HG02943 (cell line): Measurements from ENCODE around the gene CHRM3.
"Not testable (repeated sequence)": the region's sequence is repeated elsewhere in the genome, so short reads cannot be mapped to it uniquely, and the experiment has no call there.

Source experiments
- ATAC-seq: cut with Tn5 transposase; IDR thresholded peaks from one replicate; pipeline ENCODE4 v1.9.1; 2021; ENCODE audit warnings: mild to moderate bottlenecking, low read depth, moderate library complexity; ENCODE audit not compliant: unreplicated experiment

CHRM3 gene

GRCh38 chr1:239386453-239387303 lies at the start of gene CHRM3:
TSS of gene CHRM3 (plus strand) at chr1:239386568. CDS start at chr1:239907452, 520,884 bp downstream.
- ATAC-seq, result no peak

- no peak for ATAC-seq
Measured at GRCh38 chr1:239337799-239338430, 48.5 kb upstream of the CHRM3 start.

GRCh38 chr1:239347776-239348175 lies 38.6 kb upstream of the CHRM3 start:
- no peak for ATAC-seq

GRCh38 chr1:239348635-239349353 lies 37.6 kb upstream of the CHRM3 start:
- no peak for ATAC-seq

- no peak for ATAC-seq
Measured at GRCh38 chr1:239349699-239350098, 36.7 kb upstream of the CHRM3 start.

- ATAC-seq, result no peak
Measured at GRCh38 chr1:239353536-239353935, 32.8 kb upstream of the CHRM3 start.

GRCh38 chr1:239354231-239354630 lies 32.1 kb upstream of the CHRM3 start:
- ATAC-seq, result no peak

- no peak for ATAC-seq
Measured at GRCh38 chr1:239357867-239358266, 28.5 kb upstream of the CHRM3 start.

- no peak for ATAC-seq
Measured at GRCh38 chr1:239361403-239361802, 25.0 kb upstream of the CHRM3 start.

GRCh38 chr1:239363930-239364329 lies 22.4 kb upstream of the CHRM3 start:
- no peak for ATAC-seq

- no peak for ATAC-seq
Measured at GRCh38 chr1:239367196-239367810, 19.1 kb upstream of the CHRM3 start.

GRCh38 chr1:239368436-239369109 lies 17.8 kb upstream of the CHRM3 start:
- ATAC-seq, result no peak

- ATAC-seq, result not testable (repeated sequence)
Measured at GRCh38 chr1:239370869-239371268, 15.5 kb upstream of the CHRM3 start.

- no peak for ATAC-seq
Measured at GRCh38 chr1:239382666-239383065, 3.7 kb upstream of the CHRM3 start.

GRCh38 chr1:239383714-239384113 lies 2.7 kb upstream of the CHRM3 start:
- no peak for ATAC-seq

- no peak for ATAC-seq
Measured at GRCh38 chr1:239387304-239388158, 1.2 kb downstream of the CHRM3 start.

- no peak for ATAC-seq
Measured at GRCh38 chr1:239388159-239388485, 1.8 kb downstream of the CHRM3 start.

GRCh38 chr1:239388578-239388977 lies 2.2 kb downstream of the CHRM3 start:
- ATAC-seq, result no peak

GRCh38 chr1:239389703-239390102 lies 3.3 kb downstream of the CHRM3 start:
- no peak for ATAC-seq

GRCh38 chr1:239392271-239392670 lies 5.9 kb downstream of the CHRM3 start:
- no peak for ATAC-seq
